IMR-90 (cell line): ENCODE results near the gene DIAPH2. TPM values are rescaled to one million over a fixed set of nuclear protein-coding genes. Genes with fewer than 3 reads are reported as not detected.

ENCODE experiments used
- ATAC-seq: fragments of 200-7000 bp; cut with Tn5 transposase; 2 replicates; pipeline ENCODE4 v1.9.1; 2020; ENCODE audit warnings: low read depth, mild to moderate bottlenecking, moderate library complexity
- BruUV-seq: library from RNA; stranded (reverse); fragments of 400-500 nt; replicated peaks from 2 replicates; lab custom pipeline; 2021; lab: Mats Ljungman, UMichigan
- CTCF ChIA-PET: fragments of 300-600 bp; formaldehyde crosslinking; extraction: SDS; loops from one replicate; lab custom pipeline; 2021; ENCODE audit warnings: antibody characterized with exemption; lab: Yijun Ruan, JAX
- POLR2A ChIA-PET: fragments of 300-600 bp; sonication (Branson Sonifier 250); formaldehyde crosslinking; loops from one replicate; lab custom pipeline; 2022; ENCODE audit warnings: antibody characterized with exemption; ENCODE audit not compliant: unreplicated experiment; lab: Charles Lee
- DNase-seq: peaks from one replicate; pipeline ENCODE4 v3.0.0; 2013
- H2AFZ ChIP-seq: replicated peaks from 2 replicates; pipeline ENCODE3; 2013; ENCODE audit warnings: low read length, mild to moderate bottlenecking; ENCODE audit not compliant: poor library complexity
- H2AK5ac ChIP-seq: 2 replicates; pipeline ENCODE4 v1.6.1; 2013; ENCODE audit warnings: low read depth, low read length, inconsistent platforms
- H2AK9ac ChIP-seq: replicated peaks from 2 replicates; pipeline ENCODE3; 2013; ENCODE audit warnings: mild to moderate bottlenecking, low read depth, low read length, moderate library complexity; ENCODE audit not compliant: poor library complexity
- H2BK120ac ChIP-seq: 2 replicates; pipeline ENCODE4 v1.6.1; 2013; ENCODE audit warnings: low read depth, low read length, inconsistent platforms
- H2BK15ac ChIP-seq: 3 replicates; pipeline ENCODE4 v1.6.1; 2013; ENCODE audit warnings: low read depth, low read length, inconsistent platforms
- H2BK20ac ChIP-seq: 2 replicates; pipeline ENCODE4 v1.6.1; 2013; ENCODE audit warnings: low read depth, mild to moderate bottlenecking, inconsistent platforms, low read length, moderate library complexity
- H2BK5ac ChIP-seq: 2 replicates; pipeline ENCODE4 v1.6.1; 2013; ENCODE audit warnings: mild to moderate bottlenecking, low read depth, low read length, inconsistent platforms; ENCODE audit not compliant: poor library complexity, severe bottlenecking
- H3K14ac ChIP-seq: replicated peaks from 2 replicates; pipeline ENCODE4 v1.6.1; 2013; ENCODE audit warnings: low read depth, low read length, inconsistent platforms
- H3K18ac ChIP-seq: 2 replicates; pipeline ENCODE4 v1.6.1; 2013; ENCODE audit warnings: low read depth, low read length, control low read depth
- H3K23ac ChIP-seq: 2 replicates; pipeline ENCODE4 v1.6.1; 2013; ENCODE audit warnings: low read depth, low read length, inconsistent platforms
- H3K27ac ChIP-seq: 2 replicates; pipeline ENCODE4 v1.5.1; 2013; ENCODE audit warnings: mild to moderate bottlenecking, control low read depth, low read length; ENCODE audit not compliant: insufficient read depth
- H3K27me3 ChIP-seq: 2 replicates; pipeline ENCODE4 v1.6.1; 2013; ENCODE audit warnings: low read length; ENCODE audit not compliant: control insufficient read depth, insufficient read depth
- H3K36me3 ChIP-seq: 2 replicates; pipeline ENCODE4 v1.6.1; 2013; ENCODE audit warnings: low read length, mixed read lengths; ENCODE audit not compliant: control insufficient read depth, insufficient read depth
- H3K4ac ChIP-seq: 2 replicates; pipeline ENCODE4 v1.6.1; 2013; ENCODE audit warnings: low read depth, low read length, inconsistent platforms
- H3K4me1 ChIP-seq: 2 replicates; pipeline ENCODE4 v1.6.1; 2013; ENCODE audit warnings: low read length, mixed read lengths; ENCODE audit not compliant: control insufficient read depth, insufficient read depth
- H3K4me2 ChIP-seq: 2 replicates; pipeline ENCODE4 v1.6.1; 2013; ENCODE audit warnings: low read depth, mild to moderate bottlenecking, control low read depth, low read length, moderate library complexity
- H3K4me3 ChIP-seq: 2 replicates; pipeline ENCODE4 v1.5.1; 2013; ENCODE audit warnings: low read depth, mild to moderate bottlenecking, control low read depth, low read length, moderate library complexity; ENCODE audit not compliant: insufficient read depth
- H3K56ac ChIP-seq: 2 replicates; pipeline ENCODE4 v1.6.1; 2013; ENCODE audit warnings: low read length, inconsistent platforms; ENCODE audit not compliant: insufficient read depth; ENCODE audit errors: extremely low read depth
- H3K79me1 ChIP-seq, 2 experiments: 2 replicates each; pipeline ENCODE4 v1.6.1; 2013; ENCODE audit warnings: low read length in 2 of 2, inconsistent platforms in 1 of 2, low read depth in 1 of 2
- H3K9ac ChIP-seq: 2 replicates; pipeline ENCODE4 v1.6.1; 2013; ENCODE audit warnings: low read depth, low read length, control low read depth
- H3K9me1 ChIP-seq: 2 replicates; pipeline ENCODE4 v1.6.1; 2013; ENCODE audit warnings: low read length, inconsistent platforms; ENCODE audit not compliant: insufficient read depth
- H3K9me3 ChIP-seq: 2 replicates; pipeline ENCODE4 v1.6.1; 2013; ENCODE audit warnings: low read length; ENCODE audit not compliant: control insufficient read depth, insufficient read depth
- H4K20me1 ChIP-seq: 2 replicates; pipeline ENCODE4 v1.6.1; 2013; ENCODE audit warnings: low read length, inconsistent platforms; ENCODE audit not compliant: insufficient read depth
- H4K5ac ChIP-seq: 2 replicates; pipeline ENCODE4 v1.6.1; 2013; ENCODE audit warnings: mild to moderate bottlenecking, low read depth, low read length, control low read depth
- H4K8ac ChIP-seq, 2 experiments: 2 replicates each; pipeline ENCODE4 v1.6.1; 2013; ENCODE audit warnings: low read depth in 2 of 2, low read length in 2 of 2, control low read depth in 1 of 2, inconsistent platforms in 1 of 2
- H4K91ac ChIP-seq: 2 replicates; pipeline ENCODE4 v1.6.1; 2013; ENCODE audit warnings: low read depth, low read length, inconsistent platforms; ENCODE audit not compliant: insufficient read depth
- BHLHE40 ChIP-seq: fragments of 150-350 bp; IDR thresholded peaks from 2 replicates; pipeline ENCODE4 v1.6.1; 2016; ENCODE audit warnings: mild to moderate bottlenecking, low read depth, low read length
- CEBPB ChIP-seq: IDR thresholded peaks from 2 replicates; pipeline ENCODE4 v1.6.1; 2012; ENCODE audit warnings: low read depth, low read length, improper control_type of control experiment
- CTCF ChIP-seq: conservative IDR thresholded peaks from 2 replicates; pipeline ENCODE4 v1.5.1; 2012; ENCODE audit warnings: mild to moderate bottlenecking, low read depth, low read length, improper control_type of control experiment
- ELK1 ChIP-seq: fragments of 150-350 bp; IDR thresholded peaks from 2 replicates; pipeline ENCODE4 v1.6.1; 2016; ENCODE audit warnings: low read depth, mild to moderate bottlenecking, low read length, moderate library complexity, borderline replicate concordance
- MAFK ChIP-seq: IDR thresholded peaks from 2 replicates; pipeline ENCODE4 v1.6.1; 2012; ENCODE audit warnings: low read depth, low read length, improper control_type of control experiment
- MAZ ChIP-seq: IDR thresholded peaks from 2 replicates; pipeline ENCODE4 v1.6.1; 2012; ENCODE audit warnings: low read depth, mild to moderate bottlenecking, low read length, improper control_type of control experiment, moderate library complexity, borderline replicate concordance
- MXI1 ChIP-seq: IDR thresholded peaks from 2 replicates; pipeline ENCODE4 v1.6.1; 2012; ENCODE audit warnings: low read depth, mild to moderate bottlenecking, low read length, moderate library complexity, borderline replicate concordance
- POLR2A ChIP-seq: IDR thresholded peaks from 2 replicates; pipeline ENCODE4 v1.6.1; 2012; ENCODE audit warnings: mild to moderate bottlenecking, low read depth, low read length
- RAD21 ChIP-seq: IDR thresholded peaks from 2 replicates; pipeline ENCODE4 v1.6.1; 2012; ENCODE audit warnings: low read length, improper control_type of control experiment
- RCOR1 ChIP-seq: IDR thresholded peaks from 2 replicates; pipeline ENCODE4 v1.6.1; 2012; ENCODE audit warnings: mild to moderate bottlenecking, low read length, improper control_type of control experiment; ENCODE audit not compliant: insufficient replicate concordance
- SMC3 ChIP-seq: fragments of 150-350 bp; IDR thresholded peaks from 2 replicates; pipeline ENCODE4 v1.6.1; 2016; ENCODE audit warnings: low read depth, mild to moderate bottlenecking, antibody characterized with exemption, low read length, moderate library complexity
- USF2 ChIP-seq: fragments of 150-350 bp; IDR thresholded peaks from 2 replicates; pipeline ENCODE4 v1.6.1; 2017; ENCODE audit warnings: mild to moderate bottlenecking, antibody characterized with exemption, low read length, low read depth
- WGBS, 2 experiments: methylation state at CpG; one replicate each; pipeline versions ENCODE4 v1.1.5 to v1.1.7; 2013; ENCODE audit warnings: missing lambda C conversion rate in 2 of 2; ENCODE audit not compliant: insufficient read length in 1 of 2; ENCODE audit errors: extremely low coverage in 2 of 2; 5-methylcytosine and 5-hydroxymethylcytosine counted together
- dilution Hi-C: fragments of 300-500 bp; cut with HindIII; formaldehyde crosslinking; loops from one replicate; pipeline ENCODE4 v1.14.3; 2018; ENCODE audit warnings: low sequenced_read_pairs; ENCODE audit not compliant: unreplicated experiment
- in situ Hi-C: fragments of 300-500 bp; cut with MboI; formaldehyde crosslinking; loops from 3 replicates; pipeline ENCODE4 v1.14.3; 2019; ENCODE audit warnings: low sequenced_read_pairs, inconsistent platforms, mixed read lengths
- intact Hi-C: fragments of 100-400 bp; cut with micrococcal nuclease; formaldehyde crosslinking; loops from 2 replicates; pipeline ENCODE4 v1.10.0; 2022
- polyA plus RNA-seq, 3 experiments: library from polyadenylated mRNA; depleted of rRNA; stranded (reverse); fragments of >200 nt; gene quantifications; 2 replicates each; pipeline ENCODE4 v1.2.3, GENCODE V29; 2012; ENCODE audit warnings: low replicate concordance in 1 of 3
- total RNA-seq: library from RNA; depleted of rRNA; stranded (reverse); fragments of >200 nt; gene quantifications from 2 replicates; pipeline ENCODE4 v1.2.3, GENCODE V29; 2012

Gene DIAPH2
- total and polyA plus RNA-seq, 2 of the 4 experiments (the other 2 are of a cell fraction) = 3.6 to 19.9 TPM

- dilution Hi-C loops (no loop called here), intact Hi-C loops (no loop called here), in situ Hi-C loops (no loop called here)
- Histone ChIP-seq H2AFZ (no peak overlapping the region), H3K56ac (no peak overlapping the region), H4K5ac (no peak overlapping the region), H4K8ac (no peak overlapping the region), H2BK120ac (no peak overlapping the region), H2BK20ac (no peak overlapping the region), H3K23ac (no peak overlapping the region), H3K9me1 (no peaks in the 10 kb centered on the region), H3K18ac (no peak overlapping the region), H3K27ac (no peak overlapping the region), H2BK5ac (no peak overlapping the region), H3K4ac (no peak overlapping the region), H2AK5ac (no peak overlapping the region), H3K27me3 (no peaks in the 10 kb centered on the region; the same call in 1 of the 2 replicates), H2AK9ac (no peak overlapping the region), H4K20me1 (no peaks in the 10 kb centered on the region), H3K9ac (no peak overlapping the region), H3K79me1 (no peaks in the 10 kb centered on the region), H3K9me3 (no peaks in the 10 kb centered on the region), H4K91ac (no peak overlapping the region), H3K4me1 (no peaks in the 10 kb centered on the region), H3K14ac (no peak overlapping the region), H3K4me2 (no peak overlapping the region), H2BK15ac (no peak overlapping the region), H3K36me3 (no peaks in the 10 kb centered on the region), H3K4me3 (no peak overlapping the region)
- ATAC-seq (no peak), DNase-seq (no peak)
- WGBS, 2 experiments = no CpG with 5 or more reads among the region's 7 CpGs
- TF ChIP-seq RAD21 (no peak), CTCF (no peak), POLR2A (no peak), SMC3 (no peak), RCOR1 (no peak), MAFK (no peak), ELK1 (no peak), USF2 (no peak), BHLHE40 (no peak), MAZ (no peak), MXI1 (no peak), CEBPB (no peak)
- POLR2A ChIA-PET = no interaction called here
- CTCF ChIA-PET = interaction anchor here (1.6 kb wide), 1 partner anchor 18 kb away, joined by 3 read pairs; no protein-coding TSS in a partner anchor
- BruUV-seq = no TSS peak
Measured at GRCh38 chrX:97594646-97595224, 910.1 kb downstream of the DIAPH2 start.
